Stimulated activated CD8-positive, alpha-beta memory T cell treated with anti-CD3 and anti-CD28 coated beads, Interleukin-7, amount 100 ng/mL, for 4 hours (primary cell): ENCODE results near the gene NAP1L4.
A peak's percentile ranks its signal among the peaks of the same experiment; 100 is the strongest.

Experiments
- DNase-seq, 2 donors: peaks; one replicate each; pipeline ENCODE4 v3.0.0-alpha.2; 2020; ENCODE audit warnings: low read depth in 2 of 2

NAP1L4 gene

GRCh38 chr11:3010521-3011275 is 18.6 kb upstream of the NAP1L4 start:
- DNase-seq: no peak

DNA sequence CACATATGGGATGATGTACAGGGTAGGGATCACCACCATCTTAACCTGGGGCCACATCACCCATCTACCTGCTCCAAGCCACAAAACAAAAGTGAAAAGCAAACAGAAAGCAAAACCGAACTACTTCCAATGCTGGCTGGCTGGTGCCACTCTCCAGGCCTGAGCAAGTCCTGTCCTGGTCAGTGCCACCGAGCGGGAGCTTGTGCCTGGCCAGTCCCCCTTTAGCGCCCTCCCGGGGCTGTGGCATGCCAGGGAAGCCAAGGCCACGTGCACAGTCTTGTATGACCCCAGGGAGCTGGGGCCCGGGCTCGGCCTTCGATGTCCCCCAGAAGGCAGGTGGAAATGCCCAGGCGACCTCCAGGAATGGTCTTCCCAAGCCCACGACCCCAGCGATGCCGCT is 17.9 kb upstream of the NAP1L4 start:
- DNase-seq: no peak

GRCh38 chr11:3009481-3009880 is 17.4 kb upstream of the NAP1L4 start:
- DNase-seq: no peak

DNA sequence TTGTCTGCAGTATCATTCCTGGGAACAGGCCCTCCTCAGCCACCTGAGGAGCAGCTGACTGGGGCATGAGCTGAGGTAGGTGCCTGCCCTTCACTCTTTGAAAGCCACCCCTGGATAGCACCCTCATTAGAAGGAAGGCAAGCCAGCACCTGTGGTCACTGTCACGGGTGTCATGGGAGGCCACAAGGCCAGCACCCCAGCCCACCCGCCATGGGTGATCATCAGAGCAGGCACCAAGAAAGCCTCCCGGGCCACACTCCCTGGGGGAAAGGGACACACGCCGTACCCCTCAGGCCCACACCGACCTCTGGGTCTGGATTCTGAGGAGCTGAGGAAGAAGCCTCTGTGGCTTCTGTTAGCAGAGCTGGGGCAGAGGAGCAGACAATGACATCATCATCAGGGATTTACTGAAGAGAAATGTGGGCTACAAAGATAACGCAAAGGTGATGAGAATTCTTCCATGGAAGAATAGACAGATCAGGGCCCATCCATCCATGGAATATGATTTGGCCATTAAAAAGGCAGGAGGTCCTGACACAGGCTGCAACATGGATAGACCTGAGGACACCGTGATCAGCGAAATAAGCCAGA is 16.7 kb upstream of the NAP1L4 start:
- DNase-seq: no peak

DNA sequence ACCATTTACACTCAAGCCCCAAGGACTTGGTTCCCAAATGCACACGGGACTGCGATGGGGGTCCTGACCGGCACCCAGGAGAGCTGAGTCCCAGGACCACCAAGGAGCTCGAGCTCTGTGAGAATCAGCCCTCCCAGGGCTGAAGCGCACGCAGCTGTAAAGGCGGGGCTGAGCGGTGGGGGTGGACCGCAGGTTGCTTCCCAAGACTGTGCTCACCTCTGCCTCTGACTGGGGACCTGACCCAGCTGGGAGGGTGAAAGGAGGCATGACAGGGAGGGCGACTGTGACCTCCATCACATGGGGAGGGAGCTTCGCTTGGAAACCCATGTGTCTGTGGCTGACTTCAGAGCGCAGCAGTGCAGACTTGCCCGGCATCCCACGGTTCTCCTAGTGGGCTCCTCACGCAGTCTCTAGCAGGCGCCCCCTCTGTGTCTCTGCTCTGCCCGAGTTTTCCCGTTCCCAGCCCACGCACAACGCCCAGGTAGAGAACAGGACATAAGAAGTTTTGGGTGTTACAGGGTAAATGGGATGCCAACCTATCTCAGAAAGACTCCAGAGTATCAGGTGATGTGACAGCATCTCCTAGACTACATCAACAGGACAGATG is 15.4 kb upstream of the NAP1L4 start:
- DNase-seq: no peak

- DNase-seq: peak; percentile 24 to 46
These were observed 14.6 kb upstream of the NAP1L4 start for GRCh38 chr11:3006505-3007260.

GRCh38 chr11:3004481-3004880 is 12.4 kb upstream of the NAP1L4 start:
- no peak for DNase-seq

DNA sequence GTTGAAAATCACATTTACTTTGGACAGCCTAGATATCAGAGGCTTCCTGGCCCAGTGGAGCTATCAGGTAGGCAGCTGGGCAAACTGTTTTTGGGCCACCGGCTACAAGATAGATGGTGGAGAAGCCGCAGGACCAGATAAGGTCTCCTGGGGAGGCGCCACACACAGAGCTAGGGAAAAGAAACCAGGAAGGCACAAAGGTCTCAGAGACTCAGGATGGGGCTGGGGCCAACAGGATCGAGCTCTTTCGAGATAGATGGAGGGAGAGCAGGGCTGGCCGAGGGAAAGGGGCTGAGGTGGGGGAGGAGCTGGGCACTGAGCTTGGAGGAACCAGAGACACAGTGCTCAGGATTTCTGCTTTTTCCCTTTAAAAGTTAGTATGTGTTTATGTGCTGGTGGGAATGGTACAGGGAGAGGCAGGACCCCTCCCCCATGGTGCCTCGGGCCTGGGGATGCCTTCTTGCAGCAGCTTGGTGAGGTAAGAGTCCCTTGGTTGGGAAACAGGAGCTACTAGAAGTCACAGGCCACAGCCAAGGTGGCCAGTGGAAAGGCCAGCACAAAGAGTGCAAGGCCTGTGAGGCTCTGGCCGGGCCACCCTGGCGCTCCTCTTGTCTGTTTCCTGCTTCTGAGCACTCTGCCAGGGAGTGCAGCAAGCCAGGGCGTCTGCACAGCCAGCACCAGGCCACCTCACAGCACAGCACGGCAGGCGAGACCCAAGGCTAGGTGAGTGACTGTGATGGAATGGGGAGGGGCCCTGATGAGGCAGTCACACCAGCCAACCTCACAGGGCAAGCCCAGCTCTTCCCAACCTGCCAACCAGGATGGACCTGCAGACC is 11.5 kb upstream of the NAP1L4 start:
- no peak for DNase-seq

DNA sequence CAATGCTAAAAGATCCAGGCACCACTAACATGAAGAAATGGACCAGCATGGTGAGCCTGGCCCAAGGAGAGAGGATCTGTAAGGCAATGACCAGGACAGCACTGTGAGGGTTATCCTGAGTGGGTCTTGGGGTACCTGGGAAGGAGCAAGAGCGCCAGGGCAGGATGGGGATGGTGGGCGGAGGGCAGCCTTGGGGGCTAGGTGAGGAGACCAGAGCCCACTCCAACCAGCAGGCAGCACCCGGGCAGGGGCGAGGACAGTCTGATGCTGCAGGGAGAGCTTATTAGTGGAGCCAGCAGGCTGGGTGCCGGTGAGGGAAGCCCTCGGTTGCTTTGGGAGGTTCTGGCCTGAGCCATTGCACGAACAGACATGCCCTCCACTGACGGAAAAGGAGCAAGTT is 10.7 kb upstream of the NAP1L4 start:
- no peak for DNase-seq

DNA sequence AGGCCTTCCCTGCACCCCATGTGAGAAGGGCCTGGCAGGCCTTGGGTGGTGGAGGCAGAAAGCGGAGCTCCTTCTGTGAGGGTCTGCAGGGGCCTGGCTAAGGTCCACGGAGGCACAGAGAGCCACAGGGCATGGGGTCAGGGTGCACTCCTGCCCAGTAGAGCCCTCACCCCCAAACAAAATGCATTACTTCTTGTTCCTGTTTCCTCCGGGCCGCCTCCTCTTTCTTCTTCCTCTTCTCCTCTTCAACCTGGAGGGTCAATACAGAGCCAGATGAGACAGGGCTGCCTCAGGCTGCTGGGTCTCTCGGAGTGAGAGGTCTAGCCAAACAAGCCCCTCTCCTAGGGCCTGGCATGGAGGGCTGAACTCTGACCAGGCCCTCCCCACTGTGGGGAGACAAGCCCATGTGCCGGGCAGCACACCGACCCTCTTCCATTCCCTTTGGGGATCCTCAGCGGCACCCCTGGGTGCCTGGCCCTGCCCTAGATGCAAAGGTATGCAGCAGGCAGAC is 10.3 kb upstream of the NAP1L4 start:
- DNase-seq: no peak

GRCh38 chr11:3001496-3001895 is 9.4 kb upstream of the NAP1L4 start:
- no peak for DNase-seq

DNA sequence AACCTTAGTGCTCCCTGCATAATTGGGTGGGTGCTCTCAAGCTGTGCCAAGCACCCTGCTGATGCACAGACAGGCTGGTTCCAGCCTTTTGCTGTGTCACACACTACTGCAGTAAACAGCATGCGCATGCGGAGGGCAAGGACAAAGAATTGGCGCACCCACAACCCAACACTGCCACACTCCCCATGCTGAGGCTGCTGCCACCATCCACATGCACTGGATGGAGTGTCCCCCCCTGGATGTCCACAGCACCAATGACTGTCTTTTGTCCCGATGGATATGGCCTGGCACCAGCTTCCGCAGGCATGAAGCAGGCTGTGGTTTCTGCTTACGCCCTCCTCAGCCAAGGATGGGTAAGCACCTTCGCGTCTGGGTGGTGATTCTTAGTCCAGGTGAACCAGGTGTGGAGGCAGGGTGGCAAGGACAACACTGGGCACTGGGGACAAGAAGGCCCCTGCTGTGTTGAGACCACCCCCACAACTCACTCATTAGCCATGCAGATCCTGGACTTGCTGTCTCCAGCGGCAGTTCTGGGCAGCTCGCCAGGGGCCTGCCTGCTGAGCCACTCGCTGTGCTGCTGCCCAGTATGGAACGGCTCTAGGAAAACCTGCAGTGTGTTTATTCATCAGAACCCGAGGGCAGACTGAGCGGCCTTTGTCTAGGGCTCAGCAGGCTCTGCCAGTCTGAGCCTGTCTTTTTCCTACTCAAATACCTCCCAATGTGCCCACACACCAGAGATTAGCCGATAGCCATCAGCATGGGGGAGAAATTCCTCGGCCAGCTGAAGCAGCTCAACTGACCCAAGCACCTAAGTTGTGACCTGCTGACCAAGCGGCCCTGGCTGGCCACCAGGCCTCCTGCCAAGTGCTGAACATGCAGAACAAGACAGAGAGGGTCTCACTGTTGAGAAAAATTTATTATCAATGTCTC is 8.2 kb upstream of the NAP1L4 start:
- DNase-seq: no peak

- no peak for DNase-seq
These were observed 7.4 kb upstream of the NAP1L4 start for GRCh38 chr11:2999464-2999998.

DNA sequence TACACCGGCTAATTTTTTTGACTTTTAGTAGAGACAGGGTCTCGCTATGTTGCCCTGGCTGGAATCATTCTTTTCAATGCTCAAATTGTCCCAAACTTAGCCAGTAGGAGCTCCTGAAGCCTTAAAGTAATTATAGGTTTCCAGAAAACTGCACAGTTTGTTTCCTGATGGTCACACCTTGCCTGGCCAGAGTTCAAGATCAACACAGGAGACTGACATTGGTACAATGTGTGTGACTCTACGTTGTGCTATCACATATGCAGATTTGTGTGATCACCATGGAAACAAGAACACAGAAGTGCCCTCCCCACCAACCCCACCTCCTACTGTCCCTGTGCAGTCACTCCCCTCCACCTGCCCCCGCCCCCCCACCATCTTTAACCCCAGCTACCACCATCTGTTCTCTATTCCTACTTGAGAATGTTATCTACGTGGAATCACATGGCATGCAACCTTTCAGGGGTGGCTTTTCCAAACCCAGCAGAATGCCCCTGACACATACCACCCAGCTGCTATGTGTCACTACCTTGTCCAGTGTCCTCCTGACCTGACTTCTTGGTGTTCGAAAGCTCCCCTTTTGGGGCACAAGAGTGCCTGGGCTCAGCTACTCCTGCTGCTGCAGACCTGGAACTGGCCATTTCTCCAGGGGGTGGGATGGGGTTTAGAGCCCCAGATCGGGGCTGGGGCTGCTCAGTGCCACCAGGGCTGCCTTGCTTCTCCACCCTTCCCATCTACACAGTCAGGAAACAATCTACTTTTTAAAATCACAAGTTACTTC is 6.1 kb upstream of the NAP1L4 start:
- no peak for DNase-seq

DNA sequence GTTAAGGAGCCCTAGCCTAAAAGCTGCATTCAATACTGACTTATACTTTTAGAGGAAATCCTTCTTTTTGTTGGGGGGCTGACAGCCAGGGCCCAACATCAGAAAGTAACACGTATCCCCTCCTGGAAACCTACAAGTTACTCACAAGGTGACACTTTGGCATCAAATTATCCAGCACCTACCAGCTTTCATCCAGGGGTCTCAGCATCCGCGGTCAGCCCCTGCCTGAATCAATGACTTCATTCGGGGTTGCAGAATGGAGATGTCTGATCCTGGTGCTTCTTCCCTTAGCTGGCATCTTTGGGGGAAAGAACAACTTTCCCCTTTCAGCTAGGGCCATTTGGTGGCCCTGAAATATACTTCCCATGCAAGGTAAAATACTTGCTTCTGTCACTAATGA is 5.3 kb upstream of the NAP1L4 start:
- DNase-seq: no peak

DNA sequence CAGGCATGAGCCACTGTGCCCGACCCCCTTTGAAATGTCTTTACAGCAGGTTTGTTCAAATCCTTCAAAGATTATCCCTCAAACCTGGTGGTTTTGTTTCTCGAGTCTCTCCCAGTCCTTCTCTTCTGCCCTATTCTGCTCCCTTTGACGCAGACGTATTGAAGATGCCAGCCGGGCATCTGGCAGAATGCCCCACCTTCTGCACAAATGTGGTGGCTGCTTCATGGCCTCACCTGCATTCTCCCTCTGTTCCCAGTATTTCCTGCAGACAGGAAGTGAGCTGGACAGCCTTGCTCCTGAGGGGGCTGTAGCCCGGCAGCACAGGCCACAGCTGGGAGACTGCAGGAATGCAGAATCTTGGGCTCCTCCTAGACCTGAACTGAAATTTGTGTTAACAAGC is 4.8 kb upstream of the NAP1L4 start:
- no peak for DNase-seq

DNA sequence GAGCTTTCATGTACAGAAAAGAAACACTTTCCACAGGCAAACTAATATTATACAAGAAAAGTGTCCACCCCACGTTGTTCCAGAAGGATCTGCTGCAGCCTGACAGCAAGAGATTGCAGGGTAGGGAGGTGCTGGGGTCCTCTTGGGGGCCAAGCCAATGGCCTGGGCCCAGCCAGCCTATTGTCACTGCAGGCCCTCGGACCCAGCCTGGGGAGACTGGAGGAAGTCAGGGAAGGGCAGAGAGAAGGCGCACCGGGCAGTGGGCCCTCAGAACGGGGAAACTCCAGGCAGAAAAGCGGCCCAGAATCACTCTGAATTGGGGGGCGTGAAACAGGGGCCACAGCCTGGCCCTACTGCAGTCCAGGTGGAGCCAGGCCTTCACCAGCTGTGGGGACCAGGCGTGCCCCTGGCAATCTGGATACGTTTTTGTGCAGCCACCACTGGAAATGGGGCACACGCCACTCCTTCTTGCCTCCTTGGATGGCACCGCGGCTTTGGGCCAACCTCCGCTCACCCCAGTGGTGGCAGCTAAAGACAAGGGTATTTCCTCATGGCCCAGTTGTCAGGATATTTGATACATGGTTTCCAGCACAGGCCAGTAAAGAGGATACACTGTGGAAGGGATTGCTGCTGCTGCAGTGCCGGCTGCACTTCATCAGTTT is 3.9 kb upstream of the NAP1L4 start:
- no peak for DNase-seq

- DNase-seq: no peak
These were observed 3.0 kb upstream of the NAP1L4 start for GRCh38 chr11:2995031-2995561.

DNA sequence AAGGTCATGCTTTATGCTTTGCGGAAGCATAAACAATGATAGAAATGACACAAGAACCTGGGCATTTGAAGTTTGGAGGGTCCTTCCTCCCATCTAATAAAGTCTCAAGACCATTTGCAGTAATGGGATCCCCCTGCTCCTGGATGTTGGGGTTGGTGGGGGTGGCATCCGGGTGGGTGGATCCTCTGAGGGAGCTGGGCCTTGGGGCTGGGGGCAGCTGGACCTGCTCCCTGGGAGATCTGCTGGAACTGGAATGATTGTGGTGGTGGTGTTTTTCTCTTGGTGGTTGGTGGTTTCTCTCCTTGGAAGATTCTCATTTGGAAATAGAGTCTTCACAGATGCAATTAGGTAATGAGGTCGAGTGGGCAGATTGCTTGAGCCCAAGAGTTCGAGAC is 2.2 kb upstream of the NAP1L4 start:
- no peak for DNase-seq
